ENCODE results near the gene SGCD.
"Not testable (repeated sequence)": the region's sequence is repeated elsewhere in the genome, so short reads cannot be mapped to it uniquely, and the experiment has no call there.

SGCD gene

GRCh38 chr5:156587012-156587411 is 260.0 kb downstream of the SGCD start:
- ATAC-seq: no peak

DNA sequence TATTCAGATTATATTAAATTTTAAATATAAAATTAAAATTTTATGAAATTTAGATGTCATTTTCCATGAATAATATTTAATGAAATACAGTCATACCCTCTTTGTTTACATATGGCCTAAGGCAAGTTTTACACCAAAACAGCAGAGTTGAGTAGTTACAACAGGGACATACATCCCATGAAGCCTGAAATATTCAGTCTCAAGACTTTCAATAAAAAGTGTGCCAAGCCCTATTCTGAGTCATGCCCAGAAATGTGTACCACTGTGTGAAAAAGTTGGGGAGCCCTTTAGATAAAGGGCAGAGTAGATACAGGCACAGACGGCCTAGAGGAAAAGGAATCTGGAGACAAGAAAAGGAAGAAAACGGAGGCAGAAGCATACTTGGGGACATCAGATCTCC is 261.3 kb downstream of the SGCD start:
- ATAC-seq: no peak

GRCh38 chr5:156589104-156589945 is 262.4 kb downstream of the SGCD start:
- ATAC-seq: no peak

GRCh38 chr5:156589946-156590216 is 262.9 kb downstream of the SGCD start:
- ATAC-seq: no peak

DNA sequence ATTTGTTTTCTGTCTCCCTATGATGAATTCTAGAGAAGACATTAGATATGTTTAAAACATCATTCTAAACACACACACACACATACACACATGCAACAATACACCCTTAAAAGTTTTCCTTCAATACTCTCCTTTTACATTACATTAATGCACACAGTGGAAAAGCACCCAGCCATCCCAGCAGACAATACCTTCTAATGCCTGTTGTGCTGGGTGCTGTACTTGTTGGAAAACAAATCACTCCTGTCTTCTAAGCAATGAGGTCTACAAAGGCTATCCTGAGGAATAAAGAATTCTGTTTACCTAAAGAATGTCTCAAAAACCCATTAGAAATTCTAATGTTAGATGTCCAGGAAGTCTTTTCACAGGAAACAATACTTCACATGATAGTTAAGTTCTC is 264.0 kb downstream of the SGCD start:
- ATAC-seq: no peak

DNA sequence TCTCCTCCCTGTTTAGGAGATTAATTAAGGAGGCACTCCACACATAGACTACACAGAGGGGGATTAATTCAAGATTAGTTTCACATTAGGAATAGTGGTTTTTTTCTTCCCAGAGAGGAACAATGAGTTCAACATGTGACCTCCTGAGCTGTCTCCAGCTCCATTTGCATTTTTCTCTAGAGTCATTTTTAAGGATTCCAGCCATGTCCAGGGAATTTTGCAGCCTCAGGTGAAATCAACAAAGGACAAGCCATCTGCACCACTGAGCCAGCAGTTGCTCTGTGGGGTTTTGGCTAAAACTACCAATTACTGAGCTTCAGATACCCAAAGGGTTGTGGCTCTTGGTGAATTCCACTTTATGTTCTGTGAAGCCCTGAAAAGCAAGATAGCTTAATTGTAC is 264.7 kb downstream of the SGCD start:
- ATAC-seq: no peak

DNA sequence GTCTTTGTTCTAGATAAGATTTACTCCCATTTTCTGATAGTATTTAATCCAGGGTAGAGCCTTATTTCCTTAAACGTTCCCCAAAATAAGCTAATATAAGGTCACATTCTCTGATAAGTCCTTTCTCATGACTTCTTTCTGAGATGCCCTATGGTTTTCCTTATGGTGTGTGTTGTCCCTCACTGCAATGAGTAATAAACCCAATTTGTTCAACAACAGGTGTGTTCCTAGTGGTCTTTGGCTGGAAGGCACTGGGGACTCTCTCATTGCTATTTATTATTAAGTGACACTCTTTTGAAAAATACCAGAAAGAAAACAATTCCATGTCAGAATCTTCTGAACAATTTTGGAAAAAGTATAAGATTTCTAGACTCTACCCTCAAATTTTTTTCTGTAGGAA is 266.6 kb downstream of the SGCD start:
- no peak for ATAC-seq

DNA sequence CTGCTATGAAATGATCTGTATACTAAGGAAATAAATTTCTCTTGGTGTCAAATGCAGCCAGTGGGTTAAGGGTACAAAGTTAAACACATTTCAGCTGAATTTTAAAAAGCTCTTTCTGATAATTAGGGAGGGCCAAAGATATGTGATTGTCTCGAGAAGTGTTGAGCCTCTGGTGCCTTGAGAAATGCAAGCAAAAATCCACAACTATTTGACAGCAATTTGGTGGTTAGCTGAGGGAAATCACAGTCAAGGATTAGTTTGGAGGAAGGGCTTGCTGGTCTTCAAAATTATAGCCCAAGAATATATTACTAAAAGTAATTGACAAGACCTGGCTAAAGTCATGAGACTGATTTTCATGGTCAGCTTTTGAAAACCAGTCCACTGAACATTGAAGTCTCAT is 267.4 kb downstream of the SGCD start:
- no peak for ATAC-seq

DNA sequence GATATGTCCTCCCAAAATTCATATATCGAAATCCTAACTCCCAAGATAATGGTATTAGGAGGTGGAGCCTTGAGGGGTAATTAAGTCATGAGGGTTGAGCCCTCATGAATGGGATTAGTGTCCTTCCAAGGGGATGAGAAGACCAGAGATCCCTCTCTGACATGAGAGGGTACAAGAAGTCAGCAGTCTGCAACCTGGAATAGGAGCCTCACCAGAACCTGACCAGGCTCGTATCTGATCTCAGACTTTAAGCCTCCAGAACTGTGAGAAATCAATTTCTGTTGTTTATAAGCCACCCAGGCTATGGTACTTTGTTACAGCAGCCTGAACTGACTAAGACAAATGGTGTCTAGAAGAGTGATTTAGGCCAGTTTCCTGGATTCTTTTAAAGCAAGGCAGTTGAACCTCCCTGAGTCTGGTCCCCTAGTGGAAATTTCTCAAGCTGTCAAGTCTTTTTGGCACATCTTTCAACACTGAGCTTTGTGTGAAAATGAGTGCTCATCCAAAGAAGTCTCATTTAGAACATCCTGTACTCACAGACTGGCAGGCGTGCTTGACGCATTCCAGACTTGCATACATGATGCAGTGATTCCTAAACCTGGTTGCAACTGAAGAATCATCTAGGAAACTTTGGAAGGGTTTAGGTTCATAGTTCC is 268.3 kb downstream of the SGCD start:
- ATAC-seq: no peak

GRCh38 chr5:156597276-156597675 is 270.3 kb downstream of the SGCD start:
- ATAC-seq: no peak

GRCh38 chr5:156598964-156599363 is 272.0 kb downstream of the SGCD start:
- no peak for ATAC-seq

- not testable (repeated sequence) for ATAC-seq
Observed at GRCh38 chr5:156610582-156610981, 283.6 kb downstream of the SGCD start.

DNA sequence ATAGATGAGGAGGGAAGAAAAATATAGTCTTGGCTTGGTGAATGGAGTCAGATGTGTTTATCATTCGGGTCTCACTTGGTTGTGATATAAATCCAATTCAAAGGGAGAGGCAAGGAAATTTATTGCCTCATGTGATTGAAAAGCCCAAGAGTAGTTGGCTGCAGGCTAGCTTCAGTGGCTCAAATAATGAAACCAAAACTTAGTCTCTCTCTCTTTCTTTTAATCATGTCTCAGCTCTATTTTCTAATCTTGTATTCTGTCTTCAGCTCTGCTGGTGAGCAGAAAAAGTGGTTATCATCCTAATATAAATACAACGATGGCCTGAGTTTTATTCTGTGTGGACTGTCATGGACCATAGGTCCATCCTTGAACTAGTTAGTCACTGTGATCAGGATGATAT is 288.9 kb downstream of the SGCD start:
- ATAC-seq: no peak

DNA sequence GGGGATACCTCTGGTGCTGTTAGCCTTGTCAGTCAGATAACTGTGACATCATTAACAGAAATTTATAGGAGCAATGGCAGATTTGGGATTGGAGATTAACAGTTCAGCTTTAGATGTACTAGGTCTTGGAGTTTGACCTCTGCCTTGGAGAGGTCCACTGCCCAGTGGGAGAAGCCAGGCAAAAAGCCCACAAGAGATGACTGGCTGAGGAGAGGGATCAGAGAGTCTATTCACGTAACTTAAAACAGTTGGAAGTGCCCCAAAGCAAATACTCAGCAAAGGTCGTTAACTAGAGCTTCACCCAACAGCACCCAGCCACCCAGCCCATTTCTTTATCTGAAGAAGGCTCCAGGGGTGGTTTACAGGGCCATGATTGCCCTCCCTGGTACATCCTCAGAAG is 290.5 kb downstream of the SGCD start:
- ATAC-seq: no peak

- ATAC-seq: no peak
Observed at GRCh38 chr5:156618601-156619000, 291.6 kb downstream of the SGCD start.

DNA sequence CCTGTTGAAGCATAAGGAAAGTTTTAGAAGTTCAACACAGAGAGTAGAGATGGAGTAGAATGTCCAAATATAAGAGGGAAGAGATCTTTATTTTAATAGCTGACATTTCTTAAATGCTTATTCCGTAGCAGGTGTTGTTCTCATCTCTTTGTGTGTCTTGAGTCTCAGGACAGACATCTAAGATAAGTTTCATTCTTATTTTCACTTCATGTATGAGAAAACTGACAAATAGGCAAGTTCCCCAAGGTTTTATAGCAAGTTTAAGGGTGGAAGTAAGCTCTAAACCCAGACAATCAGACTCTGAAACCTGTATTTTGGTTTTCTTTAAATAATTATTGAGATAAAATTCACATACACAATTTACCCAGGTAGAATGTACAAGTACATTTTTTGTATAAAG is 294.8 kb downstream of the SGCD start:
- no peak for ATAC-seq

DNA sequence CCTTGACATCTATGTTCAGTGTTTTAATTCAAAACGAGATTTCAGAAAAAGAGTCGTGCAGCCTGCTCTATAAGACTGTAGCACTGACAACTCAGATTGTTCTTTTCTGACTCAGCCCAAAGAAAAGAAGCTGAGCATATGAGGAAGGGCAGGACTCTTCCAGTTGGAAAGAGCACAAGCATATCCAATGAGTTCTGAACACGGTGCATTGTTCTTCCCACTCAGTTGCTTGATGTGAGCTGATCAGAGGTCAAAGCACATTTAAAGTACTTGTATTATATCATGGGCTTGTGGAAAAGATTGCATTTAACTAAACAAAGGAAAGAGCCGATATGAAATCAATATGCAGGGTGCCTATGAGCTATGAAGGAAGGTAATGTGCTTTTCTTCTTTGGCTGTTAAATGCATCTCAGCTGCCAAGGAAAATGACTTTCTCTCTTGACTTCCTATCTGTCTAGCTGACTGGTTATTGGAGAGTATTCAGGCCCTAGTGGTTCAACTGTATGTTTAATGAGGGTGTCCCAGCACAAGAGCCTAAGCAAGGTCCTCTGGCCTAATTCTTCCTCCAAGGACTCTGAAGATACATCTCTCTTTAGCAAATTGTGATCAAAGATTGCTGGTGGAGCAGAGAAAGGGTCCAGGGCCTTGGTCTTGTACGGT is 296.5 kb downstream of the SGCD start:
- ATAC-seq: no peak

- ATAC-seq: no peak
Observed at GRCh38 chr5:156624686-156625085, 297.7 kb downstream of the SGCD start.

DNA sequence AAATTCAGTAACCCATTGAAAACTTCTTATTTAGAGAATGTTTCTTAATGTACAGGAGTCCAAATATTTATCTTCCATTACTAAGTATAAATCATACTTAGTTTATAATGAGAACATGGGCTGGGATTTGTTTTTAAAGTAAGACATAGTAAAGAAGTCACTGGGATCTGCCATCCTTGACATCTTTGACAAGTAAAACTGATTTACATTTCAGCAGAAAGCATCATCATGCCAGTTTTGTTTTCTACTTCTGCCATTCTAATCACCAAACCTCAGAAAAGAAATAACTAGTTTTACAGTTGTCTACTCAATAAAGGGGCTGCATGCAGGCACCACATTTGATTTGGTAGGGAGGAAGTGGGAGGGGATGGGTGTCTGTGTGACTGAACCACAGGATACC is 301.5 kb downstream of the SGCD start:
- no peak for ATAC-seq

DNA sequence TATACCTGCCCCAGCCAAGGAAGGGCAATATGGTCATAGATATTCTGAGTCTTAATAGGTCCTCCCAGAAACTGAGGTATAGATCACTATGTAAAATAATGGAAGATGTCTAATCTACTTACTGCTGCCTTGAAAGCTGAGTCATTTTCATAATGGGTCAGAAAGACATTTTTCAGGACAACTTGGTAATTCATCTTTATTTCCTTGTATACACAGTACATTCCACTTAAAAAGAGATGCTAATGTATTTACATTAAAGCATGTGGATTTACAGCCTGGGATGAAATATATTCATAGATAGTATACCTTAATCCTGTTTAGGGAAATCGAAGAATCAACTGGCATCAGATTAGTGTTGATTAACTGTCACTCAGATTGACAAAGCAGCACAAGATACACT is 304.0 kb downstream of the SGCD start:
- ATAC-seq: no peak

DNA sequence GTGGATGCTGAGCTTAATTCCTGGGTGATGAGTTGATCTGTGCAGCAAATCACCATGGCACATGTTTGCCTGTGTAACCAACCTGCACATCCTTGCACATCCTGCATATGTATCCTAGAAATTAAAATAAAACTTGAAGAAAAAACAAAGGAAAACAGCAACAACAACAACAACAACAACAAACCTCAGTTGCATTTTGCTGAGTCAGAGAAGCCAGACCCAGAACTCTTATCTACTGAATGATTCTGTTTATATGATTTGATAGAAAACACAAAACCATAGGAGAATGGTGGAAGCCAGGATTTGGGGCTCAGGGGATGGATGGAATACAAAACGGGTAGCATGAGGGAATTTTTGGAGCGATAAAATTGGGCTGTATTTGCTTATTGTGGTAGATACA is 307.3 kb downstream of the SGCD start:
- ATAC-seq: no peak

GRCh38 chr5:156640691-156641241 is 313.8 kb downstream of the SGCD start:
- no peak for ATAC-seq

DNA sequence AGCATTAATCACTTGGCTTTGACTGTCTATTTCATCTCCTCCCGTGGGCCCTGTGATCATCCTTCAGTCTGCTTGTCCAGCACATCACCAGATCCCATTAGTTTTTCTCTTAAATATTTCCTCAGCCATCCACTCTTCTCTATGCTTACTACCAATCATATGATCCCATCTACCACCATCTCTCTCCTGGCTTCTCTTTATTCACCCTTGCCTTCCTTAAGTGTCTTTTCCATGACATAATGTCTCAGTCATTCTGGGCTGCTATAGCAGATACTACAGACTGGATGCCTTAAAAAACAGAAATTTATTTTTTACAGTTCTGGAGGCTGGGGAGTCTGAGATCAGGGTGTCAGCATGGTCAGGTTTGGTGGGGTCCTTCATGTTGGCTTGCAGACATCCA is 314.7 kb downstream of the SGCD start:
- ATAC-seq: no peak

DNA sequence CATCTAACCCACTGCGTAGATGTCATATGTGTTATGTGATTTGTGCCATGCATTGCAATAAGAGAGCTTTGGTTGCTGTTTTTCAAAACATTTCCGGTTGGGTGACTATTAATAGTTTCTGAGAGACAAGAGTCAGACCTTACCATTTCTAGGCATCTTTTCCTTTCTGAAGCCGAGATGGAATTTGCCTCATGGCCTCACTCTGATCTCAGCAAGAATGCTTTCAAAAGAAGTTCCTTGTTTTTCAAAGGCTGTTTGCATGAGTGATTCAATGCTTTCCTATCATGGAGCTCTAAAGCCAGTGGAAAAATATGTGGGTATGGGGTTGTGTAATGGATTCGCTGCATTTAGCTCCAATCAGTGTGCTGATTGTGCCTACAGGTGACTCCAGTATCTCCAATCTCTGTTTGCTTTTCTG is 320.1 kb downstream of the SGCD start:
- no peak for ATAC-seq
